Measurements from ENCODE around the gene FPGT.

FPGT gene

DNA sequence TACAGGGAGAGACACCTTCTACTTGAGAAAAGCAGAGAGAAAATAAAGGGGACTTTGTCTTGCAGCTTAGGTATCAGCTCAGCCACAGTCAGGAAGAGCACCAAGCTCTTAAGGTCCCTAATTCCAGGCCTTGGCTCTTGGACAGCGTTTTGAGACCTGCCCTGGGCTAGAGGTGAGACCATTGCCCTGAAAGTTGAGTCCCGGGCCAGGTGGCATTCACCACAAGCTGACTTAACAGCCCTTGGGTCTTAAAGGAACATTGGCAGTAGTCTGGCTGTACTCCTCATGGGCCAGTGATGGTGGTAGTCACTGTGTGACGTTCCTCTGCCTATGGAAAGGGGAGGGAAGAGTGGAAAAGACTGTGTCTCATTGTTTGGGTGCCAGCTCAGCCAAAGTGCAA lies 25.4 kb downstream of the FPGT start:
- no peak for TF ChIP-seq LEF1 (IDR thresholded peaks at IDR 0.05; ENCODE audit: borderline replicate concordance)
- TF ChIP-seq, protein P1, sequence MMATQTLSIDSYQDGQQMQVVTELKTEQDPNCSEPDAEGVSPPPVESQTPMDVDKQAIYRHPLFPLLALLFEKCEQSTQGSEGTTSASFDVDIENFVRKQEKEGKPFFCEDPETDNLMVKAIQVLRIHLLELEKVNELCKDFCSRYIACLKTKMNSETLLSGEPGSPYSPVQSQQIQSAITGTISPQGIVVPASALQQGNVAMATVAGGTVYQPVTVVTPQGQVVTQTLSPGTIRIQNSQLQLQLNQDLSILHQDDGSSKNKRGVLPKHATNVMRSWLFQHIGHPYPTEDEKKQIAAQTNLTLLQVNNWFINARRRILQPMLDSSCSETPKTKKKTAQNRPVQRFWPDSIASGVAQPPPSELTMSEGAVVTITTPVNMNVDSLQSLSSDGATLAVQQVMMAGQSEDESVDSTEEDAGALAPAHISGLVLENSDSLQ (IDR thresholded peaks at IDR 0.05): no peak
- TF ChIP-seq FOXK2 (IDR thresholded peaks at IDR 0.05): no peak
- TF ChIP-seq SP1 (IDR thresholded peaks at IDR 0.05): no peak
- no peak for TF ChIP-seq FOXA1 (IDR thresholded peaks at IDR 0.05)
- no peak for TF ChIP-seq NFRKB (IDR thresholded peaks at IDR 0.05)
- CTCF ChIA-PET: no interaction called here
- no peak for DNase-seq (ENCODE audit: extremely low spot score)
- POLR2A ChIA-PET: no interaction called here

DNA sequence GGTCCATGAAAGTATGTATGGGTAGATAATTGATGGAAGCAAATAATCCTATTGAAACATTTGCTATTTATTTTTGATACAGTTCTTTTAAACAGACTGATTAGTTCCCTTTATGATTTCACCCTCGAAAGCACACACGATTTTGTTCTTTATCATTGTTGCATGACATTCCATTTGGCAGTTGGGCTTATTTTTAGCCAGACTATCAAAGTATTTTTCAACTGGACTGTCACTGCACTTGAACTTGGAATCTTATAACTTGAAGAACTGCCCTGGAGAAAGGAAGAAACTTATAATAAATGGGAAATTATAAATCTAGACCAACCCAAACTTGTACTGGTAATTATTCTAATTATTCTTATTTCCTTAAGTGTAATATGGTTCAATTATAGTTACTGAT lies 37.1 kb downstream of the FPGT start, which contains the start of gene TNNI3K:
TNNI3K (plus strand) TSS at position 235 of the 400 bp plus-strand sequence; CDS start at position 300, 65 bp downstream.
- TF ChIP-seq FOXK2 (IDR thresholded peaks at IDR 0.05) (no peak), TARDBP (IDR thresholded peaks at IDR 0.05) (no peak), L3MBTL2 (conservative IDR thresholded peaks at IDR 0.05) (no peak), ELF4 (IDR thresholded peaks at IDR 0.05) (no peak), NFRKB (IDR thresholded peaks at IDR 0.05) (no peak), SP1 (IDR thresholded peaks at IDR 0.05) (no peak), FOXA1 (IDR thresholded peaks at IDR 0.05) (no peak), BHLHE40 (IDR thresholded peaks at IDR 0.05; ENCODE audit: borderline replicate concordance) (no peak), ZNF384 (IDR thresholded peaks at IDR 0.05) (no peak), HDGF (IDR thresholded peaks at IDR 0.05; ENCODE audit: borderline replicate concordance) (no peak), SUZ12 (IDR thresholded peaks at IDR 0.05) (no peak), ARNT (IDR thresholded peaks at IDR 0.05) (no peak), LEF1 (IDR thresholded peaks at IDR 0.05; ENCODE audit: borderline replicate concordance) (no peak), FOXM1 (IDR thresholded peaks at IDR 0.05; ENCODE audit: borderline replicate concordance) (no peak), CTBP1 (IDR thresholded peaks at IDR 0.05; ENCODE audit: borderline replicate concordance) (no peak)
- TF ChIP-seq, protein P1 (IDR thresholded peaks at IDR 0.05): no peak
- ChIA-PET POLR2A (no interaction called here), CTCF (no interaction called here)
- DNase-seq (ENCODE audit: extremely low spot score): no peak

DNA sequence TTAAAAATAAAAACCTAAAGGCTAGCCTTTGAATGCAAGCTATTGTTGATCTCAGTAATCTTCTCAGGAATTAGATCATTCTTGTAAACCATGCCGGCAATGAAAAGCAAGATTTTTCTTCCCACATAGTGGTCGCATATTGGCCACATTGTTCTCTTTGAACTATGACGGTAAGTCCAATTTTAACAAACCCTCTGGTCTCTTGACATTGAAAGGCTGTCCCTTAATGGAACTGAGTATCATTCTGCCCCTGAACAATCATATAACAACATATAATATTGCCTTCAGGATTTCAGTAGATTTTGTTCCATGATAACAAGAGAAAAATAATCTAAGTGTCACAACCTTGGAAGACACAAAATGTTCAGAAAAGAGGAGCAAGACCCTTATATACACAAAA lies 38.4 kb downstream of the FPGT start:
- ChIA-PET POLR2A (no interaction called here), CTCF (no interaction called here)

DNA sequence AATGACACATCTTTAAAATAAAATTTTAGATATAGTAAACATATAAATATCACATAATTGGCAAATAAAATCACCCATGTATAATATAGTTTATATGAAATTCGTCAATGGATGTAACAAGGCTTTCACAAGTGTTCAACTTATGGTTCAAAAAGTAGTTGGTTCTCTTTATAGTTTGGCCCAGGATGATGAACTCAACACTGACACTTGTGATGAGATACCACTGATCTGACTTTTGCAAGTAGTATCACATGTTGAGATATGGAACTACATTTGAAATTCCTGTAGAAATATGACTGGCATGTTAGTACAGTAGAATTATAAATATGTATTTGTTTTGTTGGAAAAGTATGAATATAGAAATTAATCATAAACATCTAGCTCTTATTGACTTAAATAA lies 39.0 kb downstream of the FPGT start:
- DNase-seq (ENCODE audit: extremely low spot score): no peak
- ChIA-PET POLR2A (no interaction called here), CTCF (no interaction called here)
- TF ChIP-seq ELF4 (IDR thresholded peaks at IDR 0.05): no peak
- no peak for TF ChIP-seq NFRKB (IDR thresholded peaks at IDR 0.05)
- no peak for TF ChIP-seq FOXK2 (IDR thresholded peaks at IDR 0.05)
- no peak for TF ChIP-seq SP1 (IDR thresholded peaks at IDR 0.05)
- no peak for TF ChIP-seq CTBP1 (IDR thresholded peaks at IDR 0.05; ENCODE audit: borderline replicate concordance)
- TF ChIP-seq, protein P1 (IDR thresholded peaks at IDR 0.05): no peak
- no peak for TF ChIP-seq LEF1 (IDR thresholded peaks at IDR 0.05; ENCODE audit: borderline replicate concordance)
- no peak for TF ChIP-seq TARDBP (IDR thresholded peaks at IDR 0.05)
- no peak for TF ChIP-seq BHLHE40 (IDR thresholded peaks at IDR 0.05; ENCODE audit: borderline replicate concordance)
- no peak for TF ChIP-seq FOXA1 (IDR thresholded peaks at IDR 0.05)
- TF ChIP-seq SUZ12 (IDR thresholded peaks at IDR 0.05): no peak
- TF ChIP-seq L3MBTL2 (conservative IDR thresholded peaks at IDR 0.05): no peak
- TF ChIP-seq ZNF384 (IDR thresholded peaks at IDR 0.05): no peak
- no peak for TF ChIP-seq ARNT (IDR thresholded peaks at IDR 0.05)
- TF ChIP-seq HDGF (IDR thresholded peaks at IDR 0.05; ENCODE audit: borderline replicate concordance): no peak
- TF ChIP-seq FOXM1 (IDR thresholded peaks at IDR 0.05; ENCODE audit: borderline replicate concordance): no peak

More for the DNA sequence above, 38.4 kb downstream of the FPGT start:
- TF ChIP-seq CTBP1 (IDR thresholded peaks at IDR 0.05; ENCODE audit: borderline replicate concordance) (no peak), ZNF384 (IDR thresholded peaks at IDR 0.05) (no peak), TARDBP (IDR thresholded peaks at IDR 0.05) (no peak), BHLHE40 (IDR thresholded peaks at IDR 0.05; ENCODE audit: borderline replicate concordance) (no peak), ELF4 (IDR thresholded peaks at IDR 0.05) (no peak), NFRKB (IDR thresholded peaks at IDR 0.05) (no peak), L3MBTL2 (conservative IDR thresholded peaks at IDR 0.05) (no peak)
- DNase-seq (ENCODE audit: extremely low spot score): no peak

DNA sequence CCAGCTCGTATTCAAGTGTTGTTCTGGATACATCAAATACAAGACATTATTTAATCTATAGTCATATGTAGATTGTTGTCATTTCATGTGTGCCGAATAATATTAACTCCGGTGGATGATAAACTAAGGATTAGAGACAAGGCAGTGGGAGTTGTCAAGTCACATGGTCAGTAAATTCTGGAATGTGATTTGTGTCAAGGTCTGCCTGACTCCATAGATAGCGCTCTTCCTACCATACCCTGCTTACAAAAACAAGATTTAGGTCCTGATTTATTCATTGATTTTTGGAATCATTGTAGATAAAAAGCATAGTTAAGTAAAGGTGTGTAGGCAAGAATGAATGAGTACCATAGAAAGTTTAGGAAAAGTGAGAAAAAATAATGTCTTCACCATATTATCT lies 39.7 kb downstream of the FPGT start:
- DNase-seq (ENCODE audit: extremely low spot score): no peak
- TF ChIP-seq, protein P1 (IDR thresholded peaks at IDR 0.05): no peak
- TF ChIP-seq NFRKB (IDR thresholded peaks at IDR 0.05): no peak
- no peak for TF ChIP-seq L3MBTL2 (conservative IDR thresholded peaks at IDR 0.05)
- no peak for TF ChIP-seq HDGF (IDR thresholded peaks at IDR 0.05; ENCODE audit: borderline replicate concordance)
- TF ChIP-seq ELF4 (IDR thresholded peaks at IDR 0.05): no peak
- POLR2A ChIA-PET: no interaction called here
- CTCF ChIA-PET: no interaction called here

DNA sequence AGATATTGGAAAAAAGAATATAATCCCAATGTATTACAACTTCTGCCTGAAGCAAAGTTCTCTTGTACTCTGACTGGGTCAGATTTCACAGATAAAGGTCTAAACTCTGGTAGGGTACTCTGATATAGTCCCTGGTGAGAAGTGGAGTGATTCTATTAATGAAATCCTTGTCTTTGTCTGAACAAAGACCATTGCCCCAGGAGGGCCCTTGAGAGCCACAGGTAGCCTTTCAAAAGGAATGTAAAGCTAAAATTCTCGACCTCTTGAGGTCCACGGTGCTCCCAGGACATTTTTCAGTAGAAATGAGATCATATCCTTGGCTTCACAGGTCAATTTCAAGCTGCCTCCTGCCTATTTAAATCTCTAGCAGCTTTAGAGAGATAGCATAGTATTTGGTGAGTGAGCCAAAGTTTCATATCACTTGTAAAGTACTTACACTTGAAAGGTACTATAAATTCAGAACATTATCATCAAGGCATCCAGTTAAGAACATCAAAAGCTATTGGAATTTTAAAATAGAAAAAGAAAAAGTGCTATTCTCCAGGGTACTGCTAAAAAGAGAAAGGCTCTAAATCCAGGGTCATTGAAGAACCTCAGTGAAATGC lies 47.2 kb downstream of the FPGT start:
- ChIA-PET POLR2A (no interaction called here), CTCF (no interaction called here)
- no peak for TF ChIP-seq SP1 (IDR thresholded peaks at IDR 0.05)
- TF ChIP-seq CTBP1 (IDR thresholded peaks at IDR 0.05; ENCODE audit: borderline replicate concordance): peak; percentile 66; the same call in 1 of the 2 replicates
- peak; percentile 32 for DNase-seq (ENCODE audit: extremely low spot score)

Data from HEK293T (cell line).